Stimulated activated CD8-positive, alpha-beta memory T cell treated with anti-CD3 and anti-CD28 coated beads, Interleukin-4, amount 100 ng/mL, for 24 hours (primary cell): ENCODE measurements around the gene RSPH4A.
A peak's percentile ranks its signal among the peaks of the same experiment; 100 is the strongest.
"Not testable (repeated sequence)": the region's sequence is repeated elsewhere in the genome, so short reads cannot be mapped to it uniquely, and the experiment has no call there.

Experiments
- DNase-seq: peaks from one replicate; pipeline ENCODE4 v3.0.0-alpha.2; 2020; ENCODE audit warnings: low read depth

The RSPH4A gene

GRCh38 chr6:116615937-116616736 is at the start of gene RSPH4A:
Gene RSPH4A (plus strand): TSS chr6:116616479. CDS start chr6:116616624, 145 bp downstream.
- peak; percentile 46 for DNase-seq

- no peak for DNase-seq
Observed at GRCh38 chr6:116568111-116568510, 48.2 kb upstream of the RSPH4A start.

GRCh38 chr6:116568821-116569755 is 47.2 kb upstream of the RSPH4A start:
- no peak for DNase-seq

GRCh38 chr6:116570856-116571682 is 45.2 kb upstream of the RSPH4A start, which contains the start of gene RWDD1:
Gene RWDD1 (plus strand): TSS chr6:116571504. CDS start chr6:116571583, 79 bp downstream.
- DNase-seq = peak; percentile 98

GRCh38 chr6:116571683-116572000 is 44.6 kb upstream of the RSPH4A start:
- no peak for DNase-seq

GRCh38 chr6:116572162-116572561 is 44.1 kb upstream of the RSPH4A start:
- no peak for DNase-seq

- no peak for DNase-seq
Observed at GRCh38 chr6:116575227-116575626, 41.1 kb upstream of the RSPH4A start.

- DNase-seq = no peak
Observed at GRCh38 chr6:116577486-116577885, 38.8 kb upstream of the RSPH4A start.

- no peak for DNase-seq
Observed at GRCh38 chr6:116578335-116578734, 37.9 kb upstream of the RSPH4A start.

GRCh38 chr6:116579143-116579542 is 37.1 kb upstream of the RSPH4A start:
- DNase-seq = no peak

GRCh38 chr6:116580198-116580597 is 36.1 kb upstream of the RSPH4A start:
- DNase-seq = no peak

- DNase-seq = no peak
Observed at GRCh38 chr6:116586276-116586675, 30.0 kb upstream of the RSPH4A start.

- DNase-seq = no peak
Observed at GRCh38 chr6:116586738-116587137, 29.5 kb upstream of the RSPH4A start.

GRCh38 chr6:116595247-116595646 is 21.0 kb upstream of the RSPH4A start:
- no peak for DNase-seq

GRCh38 chr6:116596815-116597214 is 19.5 kb upstream of the RSPH4A start:
- DNase-seq = no peak

- DNase-seq = not testable (repeated sequence)
Observed at GRCh38 chr6:116603916-116604315, 12.4 kb upstream of the RSPH4A start.

- DNase-seq = not testable (repeated sequence)
Observed at GRCh38 chr6:116604868-116605267, 11.4 kb upstream of the RSPH4A start.

GRCh38 chr6:116605935-116606334 is 10.3 kb upstream of the RSPH4A start:
- DNase-seq = no peak

GRCh38 chr6:116611056-116611455 is 5.2 kb upstream of the RSPH4A start:
- DNase-seq = no peak

GRCh38 chr6:116616737-116617053 is 416 bp downstream of the RSPH4A start:
- no peak for DNase-seq

- no peak for DNase-seq
Observed at GRCh38 chr6:116624036-116624805, 7.9 kb downstream of the RSPH4A start.
